Tibial nerve (tissue), 4 donors: ENCODE measurements around the gene NPY1R. TPM values are rescaled to one million over a fixed set of nuclear protein-coding genes. Genes with fewer than 3 reads are reported as not detected.

Source experiments
- DNase-seq, 2 donors: peaks; one replicate each; pipeline ENCODE4 v3.0.0-alpha.2; 2019; ENCODE audit warnings: low spot score in 2 of 2
- H3K27ac ChIP-seq, 4 donors: fragments of 200-600 bp; sonication (generic) in 3 of 4; one replicate each; pipeline ENCODE4 v1.5.1; 2017 to 2019; ENCODE audit warnings: mild to moderate bottlenecking in 1 of 4
- H3K27me3 ChIP-seq, 2 donors: fragments of 200-600 bp; sonication (generic) in 1 of 2; one replicate each; pipeline versions ENCODE4 v1.5.1 to v1.6.0; 2017 to 2019
- H3K36me3 ChIP-seq, 3 donors: fragments of 200-600 bp; sonication (generic); one replicate each; pipeline ENCODE4 v1.5.1; 2018 to 2019
- H3K4me1 ChIP-seq, 4 donors: fragments of 200-600 bp; sonication (generic) in 3 of 4; one replicate each; pipeline ENCODE4 v1.5.1; 2017 to 2019
- H3K4me3 ChIP-seq, 4 donors: fragments of 200-600 bp; sonication (generic) in 3 of 4; one replicate each; pipeline ENCODE4 v1.5.1; 2017 to 2019; ENCODE audit warnings: mild to moderate bottlenecking in 1 of 4, moderate library complexity in 1 of 4
- H3K9me3 ChIP-seq, 4 donors: fragments of 200-600 bp; sonication (generic) in 3 of 4; one replicate each; pipeline ENCODE4 v1.5.1; 2017 to 2019
- CTCF ChIP-seq, 5 experiments: fragments of 200-600 bp in 3 of 5; fragments of 450-650 bp in 2 of 5; sonication (generic) in 3 of 5; IDR thresholded peaks; one replicate each; pipeline ENCODE4 v1.5.1; 2016 to 2019; ENCODE audit warnings: antibody characterized with exemption in 5 of 5, mild to moderate bottlenecking in 3 of 5, moderate library complexity in 2 of 5
- EP300 ChIP-seq, 2 donors: sonication (generic); formaldehyde crosslinking; IDR thresholded peaks; one replicate each; pipeline ENCODE4 v1.6.1; 2017; ENCODE audit warnings: antibody characterized with exemption in 2 of 2, mild to moderate bottlenecking in 1 of 2
- POLR2A ChIP-seq, 2 donors: fragments of 450-650 bp; IDR thresholded peaks; one replicate each; pipeline ENCODE4 v1.6.1; 2017; ENCODE audit warnings: antibody characterized with exemption in 2 of 2, mild to moderate bottlenecking in 2 of 2, moderate library complexity in 2 of 2
- WGBS, 2 donors: methylation state at CpG; one replicate each; pipeline ENCODE4 v1.1.5; 2018; 5-methylcytosine and 5-hydroxymethylcytosine counted together
- total RNA-seq, 4 donors: library from RNA; depleted of rRNA; stranded (reverse); fragments of >200 nt; gene quantifications; one replicate each; pipeline ENCODE4 v1.1.0, GENCODE V29; 2016

Gene NPY1R
- total RNA-seq, 4 donors from 2014 or later: 3.6 to 9.4 (median 6.6) TPM

GRCh38 chr4:163303069-163303468 is 29.3 kb downstream of the NPY1R start:
- Histone ChIP-seq H3K9me3 (peaks cover 0 to 15% (median 0%) of the 10 kb centered on the region in 4 donors), H3K36me3 (no peaks in the 10 kb centered on the region), H3K4me3 (no peak overlapping the region), H3K27ac (no peak overlapping the region), H3K4me1 (no peaks in the 10 kb centered on the region), H3K27me3 (no peaks in the 10 kb centered on the region)
- WGBS, 2 donors: 91 to 92% methylated on average over 2 of the region's 2 CpGs
- TF ChIP-seq EP300 (IDR thresholded peaks at IDR 0.05): no peak
- TF ChIP-seq CTCF (IDR thresholded peaks at IDR 0.05): no peak
- TF ChIP-seq POLR2A (IDR thresholded peaks at IDR 0.05): no peak
- DNase-seq: no peak

- Histone ChIP-seq H3K27me3 (no peaks in the 10 kb centered on the region), H3K4me3 (no peak overlapping the region), H3K4me1 (no peaks in the 10 kb centered on the region), H3K36me3 (no peaks in the 10 kb centered on the region), H3K27ac (no peak overlapping the region), H3K9me3 (peaks cover 0 to 15% (median 0%) of the 10 kb centered on the region in 4 donors)
- no peak for DNase-seq
- no peak for TF ChIP-seq POLR2A (IDR thresholded peaks at IDR 0.05)
- TF ChIP-seq EP300 (IDR thresholded peaks at IDR 0.05): no peak
- TF ChIP-seq CTCF (IDR thresholded peaks at IDR 0.05): no peak
- WGBS, 2 donors: 53 to 62% methylated on average over 3 of the region's 3 CpGs
Measured at GRCh38 chr4:163300445-163300844, 32.0 kb downstream of the NPY1R start.

DNA sequence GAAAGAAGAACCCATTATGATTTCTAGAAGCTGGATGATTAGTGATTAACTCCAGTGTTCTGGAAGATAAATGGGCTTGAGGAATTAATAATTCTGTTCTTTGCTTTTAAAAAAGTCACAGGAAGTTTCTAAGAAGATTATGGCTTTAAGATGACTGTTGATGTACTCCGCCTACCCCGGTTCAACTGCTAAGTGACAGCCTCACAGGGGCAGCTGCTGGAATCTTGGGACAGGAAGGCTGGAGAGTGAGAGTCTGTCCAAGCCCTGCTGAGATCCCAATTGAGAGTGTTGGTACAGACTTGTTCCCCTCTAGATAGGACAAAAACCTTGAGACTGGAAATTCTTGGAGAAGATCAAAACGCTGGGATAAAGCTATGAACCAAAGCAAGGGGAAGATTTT is 37.3 kb downstream of the NPY1R start:
- WGBS, 2 donors: 76 to 80% methylated on average over 3 of the region's 3 CpGs
- Histone ChIP-seq H3K27ac (no peak overlapping the region), H3K4me1 (no peaks in the 10 kb centered on the region), H3K9me3 (peaks cover 0 to 15% (median 0%) of the 10 kb centered on the region in 4 donors), H3K36me3 (no peaks in the 10 kb centered on the region), H3K4me3 (no peak overlapping the region), H3K27me3 (no peaks in the 10 kb centered on the region)
- TF ChIP-seq CTCF (IDR thresholded peaks at IDR 0.05): no peak
- DNase-seq: no peak

DNA sequence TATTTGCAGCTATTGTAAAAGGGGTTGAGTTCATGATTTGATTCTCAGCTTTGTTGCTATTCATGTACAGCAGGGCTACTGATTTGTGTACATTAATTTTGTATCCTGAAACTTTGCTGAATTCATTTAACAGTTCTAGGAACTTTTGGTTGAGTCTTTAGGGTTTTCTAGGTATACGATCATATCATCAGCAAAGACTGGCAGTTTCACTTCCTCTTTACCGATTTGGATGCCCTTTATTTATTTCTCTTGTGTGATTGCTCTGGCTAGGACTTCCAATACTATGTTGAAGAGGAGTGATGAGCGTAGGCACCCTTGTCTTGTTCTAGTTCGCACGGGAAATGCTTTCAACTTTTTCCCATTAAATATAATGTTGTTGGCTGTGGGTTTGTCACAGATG is 48.1 kb downstream of the NPY1R start:
- TF ChIP-seq CTCF (IDR thresholded peaks at IDR 0.05) (no peak), EP300 (IDR thresholded peaks at IDR 0.05) (no peak), POLR2A (IDR thresholded peaks at IDR 0.05) (no peak)
- no peaks in the 10 kb centered on the region for H3K36me3 ChIP-seq
- H3K4me1 ChIP-seq: no peaks in the 10 kb centered on the region
- no peak for DNase-seq
- no peaks in the 10 kb centered on the region for H3K27me3 ChIP-seq
- no peak overlapping the region for H3K4me3 ChIP-seq
- no peak overlapping the region for H3K27ac ChIP-seq
- 91 to 92% methylated on average over 5 of the region's 5 CpGs for WGBS, 2 donors
- peaks cover 0 to 4% (median 1%) of the 10 kb centered on the region in 4 donors for H3K9me3 ChIP-seq

DNA sequence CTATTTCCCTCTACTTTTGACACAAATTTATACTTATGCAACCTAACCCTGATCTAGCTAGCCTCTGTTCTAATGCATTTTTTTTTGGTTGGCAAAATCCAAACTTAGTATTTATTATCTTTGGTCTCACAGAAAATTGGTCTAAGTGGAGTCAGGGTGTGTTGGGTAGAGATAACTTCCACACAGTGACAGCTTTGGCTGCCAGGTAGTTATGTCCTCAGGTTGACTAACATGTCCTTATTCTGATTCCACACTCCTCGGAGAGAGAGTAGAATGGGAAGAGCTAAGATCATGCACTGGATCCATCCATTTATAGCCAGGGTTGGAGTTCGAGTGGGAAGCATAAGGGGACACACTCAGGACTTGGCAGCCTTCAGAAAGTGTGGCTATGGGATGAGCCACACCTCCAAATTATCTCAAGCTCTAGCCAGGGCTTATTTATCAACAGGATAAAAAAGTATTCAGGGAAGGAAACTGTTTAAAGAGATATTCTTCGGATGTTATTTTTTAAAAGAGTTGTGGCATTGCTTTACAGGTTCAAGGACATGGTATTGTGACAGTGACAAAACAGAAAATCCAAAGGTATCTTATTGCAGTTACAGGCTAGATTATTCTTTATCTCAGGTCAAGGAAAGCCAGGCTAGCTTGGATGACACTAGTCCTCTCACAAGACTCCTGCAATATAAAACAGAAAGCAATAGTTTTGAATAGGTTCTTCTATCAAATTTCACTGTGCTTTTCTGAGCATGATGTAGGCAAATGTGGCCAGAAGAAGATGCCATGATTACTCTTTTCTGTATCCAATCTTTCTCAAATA is 51.5 kb downstream of the NPY1R start:
- H3K27ac ChIP-seq: no peak overlapping the region
- no peaks in the 10 kb centered on the region for H3K36me3 ChIP-seq
- no peak overlapping the region for H3K4me3 ChIP-seq
- H3K4me1 ChIP-seq: no peaks in the 10 kb centered on the region
- DNase-seq: no peak
- H3K27me3 ChIP-seq: no peaks in the 10 kb centered on the region
- TF ChIP-seq CTCF (IDR thresholded peaks at IDR 0.05): no peak
- 55 to 97% methylated on average over 2 to 3 of the region's 3 CpGs for WGBS, 2 donors
- peaks cover 0 to 4% (median 1%) of the 10 kb centered on the region in 4 donors for H3K9me3 ChIP-seq
